Measurements from ENCODE around the gene PLB1.

PLB1 gene

DNA sequence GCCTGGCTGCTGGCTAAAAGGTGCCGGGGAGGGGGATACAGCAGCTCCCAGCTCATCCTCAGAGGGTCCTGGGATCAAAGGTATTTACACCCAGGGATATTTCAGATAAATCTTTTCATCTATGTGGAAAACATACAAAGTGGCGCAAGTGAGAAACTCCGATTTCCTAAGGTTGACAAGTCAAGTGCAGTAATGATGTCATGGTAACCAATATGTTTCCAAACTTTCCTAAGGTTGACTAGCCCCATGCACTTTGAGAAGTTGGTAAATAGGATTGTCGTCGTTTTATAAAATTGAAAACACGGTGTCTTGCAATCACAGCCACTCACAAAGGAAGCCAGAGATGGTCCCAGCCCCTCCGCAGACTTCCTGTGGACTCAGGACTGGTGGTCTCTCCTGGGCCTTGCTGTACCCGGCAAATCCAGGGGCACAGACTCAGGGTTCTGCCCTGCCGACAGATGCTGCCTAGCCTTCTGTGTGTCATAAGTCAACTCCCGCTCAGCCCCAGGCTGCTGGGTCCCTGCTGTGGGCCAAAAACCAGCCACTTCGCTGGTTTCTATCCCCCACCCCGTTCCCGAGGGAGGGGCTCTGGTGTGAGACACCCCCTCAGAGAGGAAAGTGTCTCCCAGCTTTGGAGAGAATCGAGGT is 144.5 kb downstream of the PLB1 start:
- Mint-ChIP-seq H3K9me3 (no peaks in the 10 kb centered on the region), H3K27ac (no peak overlapping the region), H3K36me3 (no peaks in the 10 kb centered on the region), H3K4me3 (no peak overlapping the region), H3K4me1 (no peaks in the 10 kb centered on the region), H3K27me3 (peaks cover 45% of the 10 kb centered on the region)
- CTCF ChIA-PET: interaction anchor here (1.2 kb wide), 1 partner anchor 25 kb away, joined by 3 read pairs; no protein-coding TSS in a partner anchor
- no peak for DNase-seq

DNA sequence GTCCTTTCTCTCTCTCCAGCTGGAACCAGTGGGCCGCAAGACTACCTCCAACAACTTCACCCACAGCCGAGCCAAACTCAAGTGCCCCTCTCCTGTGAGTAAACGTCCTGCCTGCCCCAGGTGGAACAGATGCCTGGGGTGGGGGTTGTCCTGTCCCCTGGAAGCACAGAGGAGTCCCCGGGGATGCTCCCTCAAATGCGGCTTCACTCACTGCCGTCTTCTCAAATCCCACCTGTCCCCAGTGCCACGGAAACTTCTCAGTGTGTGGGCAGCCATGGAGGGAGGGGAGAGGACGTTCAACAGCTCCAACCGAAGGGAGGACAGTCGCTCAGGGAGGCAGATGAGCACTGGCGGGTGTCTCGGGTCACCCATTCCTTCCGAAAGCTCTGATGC is 145.0 kb downstream of the PLB1 start:
- H3K27ac Mint-ChIP-seq: no peak overlapping the region
- no peaks in the 10 kb centered on the region for H3K4me1 Mint-ChIP-seq
- H3K9me3 Mint-ChIP-seq: no peaks in the 10 kb centered on the region
- H3K4me3 Mint-ChIP-seq: no peak overlapping the region
- no peaks in the 10 kb centered on the region for H3K36me3 Mint-ChIP-seq
- CTCF ChIA-PET: no interaction called here
- no peak for DNase-seq
- H3K27me3 Mint-ChIP-seq: peaks cover 45% of the 10 kb centered on the region

DNA sequence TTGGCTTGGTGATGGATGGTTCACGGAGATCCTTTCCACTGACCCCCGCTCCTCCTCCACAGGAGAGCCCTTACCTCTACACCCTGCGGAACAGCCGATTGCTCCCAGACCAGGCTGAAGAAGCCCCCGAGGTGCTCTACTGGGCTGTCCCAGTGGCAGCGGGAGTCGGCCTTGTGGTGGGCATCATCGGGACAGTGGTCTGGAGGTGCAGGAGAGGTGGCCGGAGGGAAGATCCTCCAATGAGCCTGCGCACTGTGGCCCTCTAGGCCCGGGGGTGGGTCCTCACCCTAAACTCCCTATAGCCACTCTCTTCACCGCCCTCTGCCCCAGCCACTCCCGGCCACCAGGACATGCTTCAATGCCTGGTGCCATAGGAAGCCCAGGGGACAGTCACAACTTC is 146.9 kb downstream of the PLB1 start:
- H3K9me3 Mint-ChIP-seq: no peaks in the 10 kb centered on the region
- no peak overlapping the region for H3K4me3 Mint-ChIP-seq
- H3K36me3 Mint-ChIP-seq: no peaks in the 10 kb centered on the region
- no peak overlapping the region for H3K27ac Mint-ChIP-seq
- no peak for DNase-seq
- no peaks in the 10 kb centered on the region for H3K4me1 Mint-ChIP-seq
- CTCF ChIA-PET: no interaction called here
- peaks cover 45% of the 10 kb centered on the region for H3K27me3 Mint-ChIP-seq

DNA sequence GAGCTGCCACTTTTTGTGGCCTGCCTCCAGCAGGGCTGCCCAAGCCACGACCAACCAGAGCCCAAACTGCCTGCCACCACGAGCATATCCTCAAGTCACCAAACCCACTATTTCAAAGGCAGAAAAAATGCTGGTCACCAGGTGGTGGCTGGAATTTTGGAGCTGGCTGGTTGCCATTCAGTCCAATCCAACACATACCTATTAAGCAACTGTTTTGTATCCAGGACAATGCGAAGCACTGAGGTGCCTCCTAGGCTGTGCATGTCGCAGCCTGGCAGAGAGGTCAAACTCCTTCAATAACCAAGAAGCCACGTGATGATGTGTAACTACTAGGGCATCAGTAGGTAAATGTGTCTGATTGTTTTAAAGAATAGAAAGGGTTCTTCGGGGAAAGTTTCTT is 147.5 kb downstream of the PLB1 start:
- Mint-ChIP-seq H3K9me3 (no peaks in the 10 kb centered on the region), H3K4me3 (no peak overlapping the region), H3K27ac (no peak overlapping the region), H3K27me3 (peaks cover 41% of the 10 kb centered on the region), H3K4me1 (no peaks in the 10 kb centered on the region), H3K36me3 (no peaks in the 10 kb centered on the region)
- CTCF ChIA-PET: no interaction called here
- DNase-seq: no peak

DNA sequence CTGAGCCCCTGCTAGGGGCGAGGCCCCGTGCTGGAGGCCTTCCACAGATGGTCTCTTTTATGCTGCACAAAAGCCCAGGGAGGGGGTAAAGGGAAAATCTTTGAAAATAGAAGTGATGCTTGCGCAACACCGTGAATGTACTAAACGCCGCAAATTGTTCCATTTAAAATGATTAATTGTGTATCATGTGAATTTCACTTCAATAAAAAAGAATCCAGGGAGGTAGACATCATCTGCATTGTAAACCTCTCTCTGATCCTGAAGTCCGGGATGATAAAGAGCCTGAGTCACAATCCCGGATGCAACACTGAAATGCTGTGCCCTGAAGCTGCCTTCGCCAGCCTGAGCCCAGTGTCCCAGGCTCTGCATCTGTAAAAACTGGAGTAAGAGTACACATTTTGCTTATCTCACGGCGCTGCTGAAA is 148.1 kb downstream of the PLB1 start:
- H3K4me3 Mint-ChIP-seq: no peak overlapping the region
- H3K4me1 Mint-ChIP-seq: no peaks in the 10 kb centered on the region
- H3K36me3 Mint-ChIP-seq: no peaks in the 10 kb centered on the region
- peaks cover 37% of the 10 kb centered on the region for H3K27me3 Mint-ChIP-seq
- H3K9me3 Mint-ChIP-seq: no peaks in the 10 kb centered on the region
- no peak overlapping the region for H3K27ac Mint-ChIP-seq
- CTCF ChIA-PET: no interaction called here
- no peak for DNase-seq

DNA sequence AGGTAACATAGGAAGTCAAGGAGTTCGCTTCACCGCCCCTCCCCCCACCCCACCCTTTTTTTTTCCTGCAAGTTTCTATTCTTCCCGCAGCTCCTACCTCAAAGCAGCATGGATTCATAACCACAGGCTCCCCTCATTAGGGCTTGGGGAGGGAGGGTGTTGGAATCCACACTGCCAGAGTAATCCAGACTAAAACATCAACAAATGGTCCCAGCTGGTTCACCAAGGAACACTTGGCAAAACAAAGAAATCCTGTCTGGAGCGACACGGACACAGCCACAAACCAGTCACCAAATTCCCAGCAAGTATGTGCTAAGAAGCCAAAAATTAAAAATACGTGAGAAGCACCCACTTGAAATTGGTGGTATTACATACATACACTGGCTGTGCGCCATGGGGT is 148.9 kb downstream of the PLB1 start:
- no peaks in the 10 kb centered on the region for H3K9me3 Mint-ChIP-seq
- no peaks in the 10 kb centered on the region for H3K36me3 Mint-ChIP-seq
- H3K4me1 Mint-ChIP-seq: peaks cover 6% of the 10 kb centered on the region
- no peak overlapping the region for H3K4me3 Mint-ChIP-seq
- CTCF ChIA-PET: no interaction called here
- peaks cover 33% of the 10 kb centered on the region for H3K27me3 Mint-ChIP-seq
- no peak overlapping the region for H3K27ac Mint-ChIP-seq
- no peak for DNase-seq

DNA sequence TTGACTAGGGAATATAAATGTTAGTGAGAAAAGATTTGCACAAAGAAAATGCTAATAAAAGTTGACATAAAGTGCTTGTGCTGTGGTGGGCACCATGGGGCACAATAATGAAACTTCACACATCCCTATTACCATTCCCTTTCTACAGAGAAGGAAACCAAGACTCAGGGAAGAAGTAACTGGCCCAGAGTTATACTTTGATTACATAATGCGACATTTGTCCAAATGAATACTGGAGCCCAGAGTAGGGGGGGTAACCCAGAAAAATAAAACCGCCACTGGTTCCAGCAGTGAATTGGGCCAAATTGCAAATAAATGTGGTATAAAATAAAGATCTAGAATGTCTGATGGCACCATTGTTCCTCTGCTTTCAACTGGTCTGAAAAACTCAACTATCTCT is 149.7 kb downstream of the PLB1 start:
- no peaks in the 10 kb centered on the region for H3K9me3 Mint-ChIP-seq
- H3K4me1 Mint-ChIP-seq: peaks cover 6% of the 10 kb centered on the region
- CTCF ChIA-PET: interaction anchor here (1.1 kb wide), 1 partner anchor 27 kb away, joined by 3 read pairs; no protein-coding TSS in a partner anchor
- DNase-seq: no peak
- no peak overlapping the region for H3K27ac Mint-ChIP-seq
- peaks cover 35% of the 10 kb centered on the region for H3K27me3 Mint-ChIP-seq
- no peak overlapping the region for H3K4me3 Mint-ChIP-seq
- H3K36me3 Mint-ChIP-seq: no peaks in the 10 kb centered on the region

DNA sequence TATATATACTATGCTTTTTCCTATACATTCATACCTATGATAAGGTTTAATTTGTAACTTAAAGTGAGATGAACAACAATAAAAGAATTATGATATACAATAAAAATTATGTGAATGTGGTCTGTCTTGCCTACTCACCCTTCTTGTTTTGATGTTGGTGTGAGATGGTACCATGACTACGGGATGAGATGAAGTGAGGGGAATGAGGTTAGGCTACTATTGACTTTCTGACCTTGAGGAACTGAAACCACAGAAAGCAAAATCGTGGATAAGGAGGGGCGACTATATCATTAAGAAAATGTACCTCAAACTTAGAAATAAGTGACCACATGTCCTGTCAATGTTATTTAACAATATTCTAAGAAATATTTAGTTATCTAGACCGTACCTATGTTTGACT is 151.8 kb downstream of the PLB1 start:
- Mint-ChIP-seq H3K36me3 (no peaks in the 10 kb centered on the region), H3K4me3 (no peak overlapping the region), H3K4me1 (peaks cover 6% of the 10 kb centered on the region), H3K9me3 (no peaks in the 10 kb centered on the region), H3K27ac (no peak overlapping the region), H3K27me3 (peaks cover 20% of the 10 kb centered on the region)
- no peak for DNase-seq
- CTCF ChIA-PET: interaction anchor here (0.6 to 0.9 kb wide), 2 partner anchors 12 to 53 kb away, joined by 3 read pairs; no protein-coding TSS in a partner anchor

DNA sequence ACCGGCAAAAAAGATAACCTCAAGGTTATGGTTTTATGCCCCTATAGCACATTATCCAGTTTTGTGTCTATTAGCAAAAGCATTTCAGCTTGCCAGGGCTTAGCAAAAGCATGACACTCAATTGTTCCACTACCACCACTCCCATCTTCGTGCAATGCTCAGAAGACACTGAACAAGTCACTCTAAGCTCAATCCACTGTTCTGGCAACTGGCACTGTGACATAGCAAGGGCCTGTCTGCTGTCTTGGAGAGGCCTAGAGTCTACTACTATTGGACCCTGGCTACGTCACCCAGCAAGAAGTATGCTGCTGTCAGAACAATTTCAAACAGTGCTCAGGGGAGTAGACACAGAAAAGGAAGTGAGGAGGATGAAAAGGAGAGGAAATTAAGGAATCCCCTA is 152.3 kb downstream of the PLB1 start:
- H3K4me3 Mint-ChIP-seq: no peak overlapping the region
- no peak overlapping the region for H3K27ac Mint-ChIP-seq
- peaks cover 6% of the 10 kb centered on the region for H3K4me1 Mint-ChIP-seq
- no peaks in the 10 kb centered on the region for H3K9me3 Mint-ChIP-seq
- DNase-seq: no peak
- CTCF ChIA-PET: interaction anchor here (0.6 to 0.9 kb wide), 2 partner anchors 13 to 54 kb away, joined by 3 read pairs; no protein-coding TSS in a partner anchor
- H3K27me3 Mint-ChIP-seq: peaks cover 16% of the 10 kb centered on the region
- H3K36me3 Mint-ChIP-seq: no peaks in the 10 kb centered on the region

DNA sequence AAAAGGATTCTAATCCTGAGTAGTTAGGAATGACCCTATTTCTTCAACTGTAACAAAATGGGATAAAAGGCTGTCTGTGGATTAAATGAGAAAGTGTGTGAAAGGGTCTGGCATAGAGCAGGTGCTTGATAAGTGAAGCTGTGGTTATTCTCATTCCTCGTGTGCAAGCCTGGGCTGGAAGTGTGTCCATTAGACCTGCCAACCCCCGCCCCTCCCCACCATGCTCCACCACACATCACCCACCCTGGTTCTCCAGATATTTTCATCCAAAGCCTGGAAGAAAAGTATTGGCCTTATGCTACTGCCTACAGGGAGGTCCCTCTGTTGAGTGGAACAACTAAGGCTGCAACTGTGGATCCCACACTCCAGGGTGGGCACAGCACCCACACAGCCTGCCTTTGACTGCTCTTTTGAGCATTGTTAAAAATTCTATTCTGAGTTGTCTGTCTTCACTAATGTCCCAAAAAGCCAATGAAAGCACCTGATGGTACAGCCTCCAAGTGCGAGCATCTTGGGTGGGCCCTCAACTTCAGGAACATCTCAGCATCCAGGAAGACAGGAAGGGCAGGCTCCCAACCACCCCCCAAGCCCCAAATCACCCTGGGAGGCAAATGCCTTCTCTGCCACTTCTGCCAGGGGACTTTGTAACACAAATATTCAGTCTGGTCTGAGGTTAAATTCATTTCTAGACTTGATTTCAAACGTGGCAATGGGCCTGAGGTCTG is 153.0 kb downstream of the PLB1 start:
- CTCF ChIA-PET: interaction anchor here (0.9 kb wide), 1 partner anchor 55 kb away, joined by 3 read pairs; no protein-coding TSS in a partner anchor
- no peak for DNase-seq
- Mint-ChIP-seq H3K27me3 (peaks cover 13% of the 10 kb centered on the region), H3K4me3 (no peak overlapping the region), H3K27ac (no peak overlapping the region), H3K9me3 (no peaks in the 10 kb centered on the region), H3K4me1 (peaks cover 6% of the 10 kb centered on the region), H3K36me3 (no peaks in the 10 kb centered on the region)

DNA sequence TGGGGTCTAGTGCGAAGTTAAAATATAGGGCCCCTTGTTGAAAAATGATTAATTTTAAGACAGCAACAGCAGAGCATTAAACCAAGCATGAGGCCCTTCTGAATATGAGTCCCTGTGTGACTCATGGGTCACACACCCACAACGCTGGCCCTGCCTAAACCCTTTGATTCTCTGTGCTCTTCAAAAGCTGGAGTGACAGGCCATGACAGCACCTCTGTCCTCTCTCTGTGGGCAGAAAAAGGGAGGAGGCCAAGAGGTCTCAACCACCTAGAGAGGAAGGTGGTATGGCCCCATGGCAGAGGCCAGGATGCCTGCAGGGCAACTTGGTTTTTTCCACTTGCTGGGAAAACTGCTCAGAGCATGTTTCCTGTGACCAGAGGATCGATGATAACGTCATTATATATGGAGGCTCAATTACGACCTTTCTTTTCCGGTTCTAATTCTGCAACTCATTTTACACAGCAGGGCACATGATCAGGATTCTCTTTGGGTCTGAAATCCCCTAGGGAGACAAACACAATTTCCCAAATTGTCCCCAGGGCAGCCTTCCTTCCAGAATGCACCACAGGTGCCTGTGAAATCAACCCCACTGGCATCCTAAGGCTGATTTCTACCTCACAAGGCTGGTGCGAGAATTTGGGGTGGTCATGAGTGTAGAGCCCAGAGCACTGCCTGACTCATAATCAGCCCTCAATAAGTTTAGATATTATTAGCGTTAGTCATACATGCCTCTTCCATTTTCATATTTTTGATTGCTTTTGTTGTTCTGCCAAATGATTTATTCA is 153.8 kb downstream of the PLB1 start:
- Mint-ChIP-seq H3K27me3 (peaks cover 7% of the 10 kb centered on the region), H3K27ac (no peak overlapping the region), H3K36me3 (no peaks in the 10 kb centered on the region), H3K4me3 (no peak overlapping the region), H3K4me1 (peaks cover 6% of the 10 kb centered on the region), H3K9me3 (no peaks in the 10 kb centered on the region)
- CTCF ChIA-PET: no interaction called here
- no peak for DNase-seq

DNA sequence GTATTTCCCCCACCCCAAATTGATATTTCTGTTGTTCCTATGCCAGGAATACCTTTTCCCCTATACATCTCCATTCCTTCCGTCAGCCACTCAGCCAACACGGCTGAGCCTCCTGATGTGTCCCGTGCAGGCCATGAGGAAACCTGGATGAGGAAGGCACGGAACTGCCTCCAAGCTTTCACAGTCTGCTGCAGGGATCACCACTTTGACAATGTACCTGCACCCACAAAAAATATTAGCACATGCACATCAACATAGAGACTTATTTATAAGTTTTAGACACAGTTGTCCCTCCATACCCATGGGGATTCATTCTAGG is 154.4 kb downstream of the PLB1 start:
- H3K4me3 Mint-ChIP-seq: no peak overlapping the region

DNA sequence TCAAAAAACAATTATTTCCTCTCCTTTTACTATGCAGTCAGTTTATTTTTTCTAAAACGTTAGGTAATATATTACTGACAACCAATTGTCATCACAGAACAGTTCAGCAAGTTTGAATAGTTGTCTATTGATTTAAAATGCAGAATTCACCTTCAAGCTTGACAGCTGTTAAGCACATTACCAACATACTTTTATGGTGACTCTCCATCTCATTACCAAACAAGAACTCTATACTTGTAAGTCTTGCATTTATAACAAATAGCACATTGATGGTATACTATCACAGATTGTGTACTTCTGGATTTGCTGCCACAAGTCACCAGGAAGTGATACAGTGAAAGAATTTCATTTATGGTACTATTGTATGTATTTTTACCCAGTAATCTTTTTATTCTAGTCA is 156.4 kb downstream of the PLB1 start:
- H3K27ac Mint-ChIP-seq: no peak overlapping the region

More for the DNA sequence above, 154.4 kb downstream of the PLB1 start:
- Mint-ChIP-seq H3K27ac (no peak overlapping the region), H3K4me1 (peaks cover 8% of the 10 kb centered on the region), H3K27me3 (peaks cover 6% of the 10 kb centered on the region), H3K36me3 (no peaks in the 10 kb centered on the region), H3K9me3 (no peaks in the 10 kb centered on the region)
- no peak for DNase-seq
- CTCF ChIA-PET: no interaction called here

DNA sequence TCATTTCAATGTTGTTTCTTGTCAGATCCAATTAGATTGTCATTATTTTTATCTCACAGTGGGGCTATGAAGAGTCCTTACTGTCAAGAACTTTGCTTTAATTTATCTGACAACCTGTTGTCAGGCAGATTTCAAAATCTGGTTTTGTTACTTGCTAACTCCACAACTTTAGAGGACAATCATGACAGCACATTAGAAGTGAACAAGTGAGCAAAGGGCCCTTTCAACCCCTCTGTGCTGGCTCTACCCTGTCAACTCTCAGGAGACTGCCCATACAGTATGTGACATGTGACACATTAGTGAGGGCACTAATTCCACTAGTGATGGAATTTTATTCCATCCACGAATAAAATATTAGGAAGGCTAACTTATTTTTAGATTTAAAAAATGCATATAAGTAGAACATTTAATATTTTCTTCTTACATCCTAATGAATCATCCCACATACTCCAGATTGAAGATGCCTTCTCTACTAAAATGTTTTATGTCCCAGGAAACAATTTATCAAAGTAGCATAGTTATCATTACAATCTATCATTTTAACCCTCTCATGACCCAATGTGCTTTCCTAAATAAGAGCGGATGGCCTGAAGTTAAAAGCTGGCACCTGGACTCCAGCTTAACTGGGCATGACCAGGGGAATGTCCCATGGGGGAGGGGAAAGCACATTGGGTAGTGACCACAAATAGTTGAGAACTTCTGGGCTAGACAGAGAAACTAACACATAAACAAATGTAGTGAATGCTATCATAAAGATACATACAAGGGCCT is 158.2 kb downstream of the PLB1 start:
- Mint-ChIP-seq H3K9me3 (no peaks in the 10 kb centered on the region), H3K27ac (no peak overlapping the region), H3K4me1 (peaks cover 32% of the 10 kb centered on the region), H3K4me3 (no peak overlapping the region), H3K27me3 (peaks cover 14% of the 10 kb centered on the region), H3K36me3 (peaks cover 2% of the 10 kb centered on the region)
- DNase-seq: no peak
- CTCF ChIA-PET: no interaction called here

More for the DNA sequence above, 156.4 kb downstream of the PLB1 start:
- H3K27me3 Mint-ChIP-seq: peaks cover 10% of the 10 kb centered on the region
- CTCF ChIA-PET: interaction anchor here (0.9 kb wide), 1 partner anchor 58 kb away, joined by 4 read pairs; no protein-coding TSS in a partner anchor
- no peak for DNase-seq
- H3K4me3 Mint-ChIP-seq: no peak overlapping the region
- no peaks in the 10 kb centered on the region for H3K36me3 Mint-ChIP-seq
- peaks cover 19% of the 10 kb centered on the region for H3K4me1 Mint-ChIP-seq
- H3K9me3 Mint-ChIP-seq: no peaks in the 10 kb centered on the region

All from activated naive CD4-positive, alpha-beta T cell treated with anti-CD3 and anti-CD28 coated beads, Interleukin-2, amount 10 ng/mL, durations not matched to agents 7 days and 5 days (primary cell).